Endodermal cell (in vitro differentiated cells): ENCODE data around the gene HSPB1. TPM values are rescaled to one million over a fixed set of nuclear protein-coding genes. Genes with fewer than 3 reads are reported as not detected.
A peak's percentile ranks its signal among the peaks of the same experiment; 100 is the strongest.

Experiments
- DNase-seq: peaks from one replicate; pipeline ENCODE4 v3.0.0-alpha.2; 2017
- H3K27ac ChIP-seq: 2 replicates; pipeline ENCODE4 v1.5.1; 2013; ENCODE audit warnings: mild to moderate bottlenecking, low read depth, low read length, moderate library complexity
- H3K27me3 ChIP-seq: 2 replicates; pipeline ENCODE4 v1.6.1; 2013; ENCODE audit warnings: mild to moderate bottlenecking, low read length, moderate library complexity; ENCODE audit not compliant: insufficient read depth, control insufficient read depth, poor library complexity, severe bottlenecking
- H3K36me3 ChIP-seq: 2 replicates; pipeline ENCODE4 v1.7.0; 2013; ENCODE audit warnings: mild to moderate bottlenecking, low read length, moderate library complexity; ENCODE audit not compliant: control insufficient read depth, insufficient read depth
- H3K4me1 ChIP-seq: one replicate; pipeline ENCODE4 v1.7.0; 2013; ENCODE audit warnings: low read length; ENCODE audit not compliant: control insufficient read depth, insufficient read depth
- H3K4me3 ChIP-seq: 2 replicates; pipeline ENCODE4 v1.5.1; 2013; ENCODE audit warnings: mild to moderate bottlenecking, low read length, moderate library complexity
- H3K9ac ChIP-seq: 2 replicates; pipeline ENCODE4 v1.6.1; 2013; ENCODE audit warnings: mild to moderate bottlenecking, low read length, moderate library complexity; ENCODE audit not compliant: poor library complexity, severe bottlenecking; ENCODE audit errors: extremely low read depth
- H3K9me3 ChIP-seq: 2 replicates; pipeline ENCODE4 v1.6.1; 2013; ENCODE audit warnings: mild to moderate bottlenecking, low read length, moderate library complexity; ENCODE audit not compliant: control insufficient read depth
- H3K27ac Mint-ChIP-seq: 2 replicates; pipeline ENCODE4 v1.8.0; 2020; ENCODE audit warnings: mixed read lengths
- H3K27me3 Mint-ChIP-seq: 2 replicates; pipeline ENCODE4 v1.8.0; 2021; ENCODE audit warnings: mild to moderate bottlenecking, mixed read lengths; ENCODE audit not compliant: insufficient read depth
- H3K36me3 Mint-ChIP-seq: 2 replicates; pipeline ENCODE4 v1.8.0; 2020; ENCODE audit warnings: low read depth, mixed read lengths
- H3K4me1 Mint-ChIP-seq: 2 replicates; pipeline ENCODE4 v1.8.0; 2020; ENCODE audit warnings: mixed read lengths
- H3K4me3 Mint-ChIP-seq: 2 replicates; pipeline ENCODE4 v1.8.0; 2020; ENCODE audit warnings: mild to moderate bottlenecking, moderate library complexity, mixed read lengths
- H3K9me3 Mint-ChIP-seq: 2 replicates; pipeline ENCODE4 v1.8.0; 2020; ENCODE audit warnings: mild to moderate bottlenecking, mixed read lengths
- whole genome bisulfite sequencing, 2 experiments: methylation state at CpG; one replicate each; pipeline versions ENCODE4 v1.1.5 to v1.1.7; 2013; ENCODE audit warnings: missing lambda C conversion rate in 2 of 2, mixed read lengths in 1 of 2; ENCODE audit not compliant: insufficient coverage in 1 of 2, insufficient read length in 1 of 2; 5-methylcytosine and 5-hydroxymethylcytosine counted together
- total RNA-seq, 2 donors: library from RNA; stranded (reverse); fragmentation: NEBNext Ultra II Directional in 1 of 2; extraction: Animal tissue kit (Norgen Biotek cat#: 25700) in 1 of 2; gene quantifications; 2 replicates in 1 of 2; 3 replicates in 1 of 2; pipeline ENCODE4 v1.2.1, GENCODE V29; 2021
- TF ChIP-seq, protein P1 (sequence below): fragments of 200-600 bp; sonication (generic); conservative IDR thresholded peaks from 2 replicates; pipeline ENCODE4 v1.5.0; 2021; ENCODE audit warnings: antibody characterized with exemption, mild to moderate bottlenecking

Gene HSPB1
- total RNA-seq, 2 donors from 2014 or later: 244 to 248 TPM

DNA sequence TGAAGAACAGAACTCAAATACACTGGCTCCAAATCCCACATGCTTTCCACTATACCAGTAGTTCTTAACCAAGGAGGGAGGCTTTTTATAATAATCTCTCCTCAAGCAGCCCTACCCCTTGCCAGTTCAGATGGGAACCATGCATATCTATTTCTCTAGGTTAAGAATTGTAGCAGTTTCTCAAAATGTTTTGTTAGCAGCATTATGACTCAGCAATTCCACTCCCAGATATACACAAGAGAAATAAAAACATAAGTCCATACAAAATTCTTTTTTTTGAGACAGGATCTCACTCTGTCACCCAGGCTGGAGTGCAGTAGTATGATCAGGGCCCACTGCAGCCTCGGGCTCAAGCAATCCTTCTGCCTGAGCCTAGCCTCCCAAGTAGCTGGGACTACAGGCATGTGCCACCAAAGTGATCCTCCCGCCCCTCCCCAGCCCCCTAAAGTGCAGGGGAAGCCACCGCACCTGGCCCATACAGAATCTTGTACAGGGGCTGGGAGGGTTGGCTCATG is 38.2 kb downstream of the HSPB1 start:
- H3K27me3 ChIP-seq: no peaks in the 10 kb centered on the region
- no peak overlapping the region for H3K4me3 Mint-ChIP-seq
- H3K4me3 ChIP-seq: no peak overlapping the region
- H3K4me1 ChIP-seq: peaks cover 3% of the 10 kb centered on the region
- no peak for DNase-seq
- H3K9me3 ChIP-seq: no peaks in the 10 kb centered on the region
- TF ChIP-seq, protein P1, sequence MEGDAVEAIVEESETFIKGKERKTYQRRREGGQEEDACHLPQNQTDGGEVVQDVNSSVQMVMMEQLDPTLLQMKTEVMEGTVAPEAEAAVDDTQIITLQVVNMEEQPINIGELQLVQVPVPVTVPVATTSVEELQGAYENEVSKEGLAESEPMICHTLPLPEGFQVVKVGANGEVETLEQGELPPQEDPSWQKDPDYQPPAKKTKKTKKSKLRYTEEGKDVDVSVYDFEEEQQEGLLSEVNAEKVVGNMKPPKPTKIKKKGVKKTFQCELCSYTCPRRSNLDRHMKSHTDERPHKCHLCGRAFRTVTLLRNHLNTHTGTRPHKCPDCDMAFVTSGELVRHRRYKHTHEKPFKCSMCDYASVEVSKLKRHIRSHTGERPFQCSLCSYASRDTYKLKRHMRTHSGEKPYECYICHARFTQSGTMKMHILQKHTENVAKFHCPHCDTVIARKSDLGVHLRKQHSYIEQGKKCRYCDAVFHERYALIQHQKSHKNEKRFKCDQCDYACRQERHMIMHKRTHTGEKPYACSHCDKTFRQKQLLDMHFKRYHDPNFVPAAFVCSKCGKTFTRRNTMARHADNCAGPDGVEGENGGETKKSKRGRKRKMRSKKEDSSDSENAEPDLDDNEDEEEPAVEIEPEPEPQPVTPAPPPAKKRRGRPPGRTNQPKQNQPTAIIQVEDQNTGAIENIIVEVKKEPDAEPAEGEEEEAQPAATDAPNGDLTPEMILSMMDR: no peak
- no peak overlapping the region for H3K27ac ChIP-seq
- 78 to 100% methylated on average over 1 to 3 of the region's 3 CpGs for WGBS, 2 experiments
- H3K27ac Mint-ChIP-seq: peak overlapping the region; percentile 20
- peaks cover 87% of the 10 kb centered on the region for H3K36me3 ChIP-seq
- no peaks in the 10 kb centered on the region for H3K9me3 Mint-ChIP-seq
- peaks cover 17% of the 10 kb centered on the region for H3K4me1 Mint-ChIP-seq
- no peak overlapping the region for H3K9ac ChIP-seq
- peaks cover 76% of the 10 kb centered on the region for H3K36me3 Mint-ChIP-seq
- H3K27me3 Mint-ChIP-seq: no peaks in the 10 kb centered on the region

DNA sequence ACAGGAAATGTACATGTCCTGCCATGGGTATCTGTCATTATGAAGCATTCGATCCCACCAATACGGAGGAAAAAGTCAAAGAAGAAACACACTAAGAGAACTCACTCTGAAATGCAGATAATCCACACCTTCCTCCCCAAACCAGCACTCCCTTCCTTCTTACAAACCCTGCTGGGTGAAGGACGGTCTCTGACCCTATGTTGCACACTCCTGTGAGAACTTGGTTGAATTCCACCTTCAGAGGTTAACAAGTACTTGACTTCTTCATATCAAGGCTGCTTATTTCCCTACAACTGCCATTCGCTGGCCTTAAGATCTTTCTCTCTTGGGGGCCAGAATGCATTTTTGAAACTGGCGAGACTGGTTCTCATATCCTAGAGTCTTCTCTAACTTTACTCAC is 39.7 kb downstream of the HSPB1 start:
- no peaks in the 10 kb centered on the region for H3K9me3 Mint-ChIP-seq
- WGBS, 2 experiments: 92 to 94% methylated on average over 5 of the region's 5 CpGs
- no peak for DNase-seq
- no peak overlapping the region for H3K4me3 Mint-ChIP-seq
- TF ChIP-seq, protein P1: no peak
- peaks cover 13% of the 10 kb centered on the region for H3K4me1 Mint-ChIP-seq
- no peaks in the 10 kb centered on the region for H3K27me3 ChIP-seq
- H3K4me3 ChIP-seq: no peak overlapping the region
- H3K27ac Mint-ChIP-seq: peak overlapping the region; percentile 14
- H3K27ac ChIP-seq: no peak overlapping the region
- H3K36me3 Mint-ChIP-seq: peaks cover 78% of the 10 kb centered on the region
- H3K9me3 ChIP-seq: no peaks in the 10 kb centered on the region
- H3K4me1 ChIP-seq: peaks cover 3% of the 10 kb centered on the region
- no peak overlapping the region for H3K9ac ChIP-seq
- H3K36me3 ChIP-seq: peaks cover 91% of the 10 kb centered on the region
- H3K27me3 Mint-ChIP-seq: no peaks in the 10 kb centered on the region

DNA sequence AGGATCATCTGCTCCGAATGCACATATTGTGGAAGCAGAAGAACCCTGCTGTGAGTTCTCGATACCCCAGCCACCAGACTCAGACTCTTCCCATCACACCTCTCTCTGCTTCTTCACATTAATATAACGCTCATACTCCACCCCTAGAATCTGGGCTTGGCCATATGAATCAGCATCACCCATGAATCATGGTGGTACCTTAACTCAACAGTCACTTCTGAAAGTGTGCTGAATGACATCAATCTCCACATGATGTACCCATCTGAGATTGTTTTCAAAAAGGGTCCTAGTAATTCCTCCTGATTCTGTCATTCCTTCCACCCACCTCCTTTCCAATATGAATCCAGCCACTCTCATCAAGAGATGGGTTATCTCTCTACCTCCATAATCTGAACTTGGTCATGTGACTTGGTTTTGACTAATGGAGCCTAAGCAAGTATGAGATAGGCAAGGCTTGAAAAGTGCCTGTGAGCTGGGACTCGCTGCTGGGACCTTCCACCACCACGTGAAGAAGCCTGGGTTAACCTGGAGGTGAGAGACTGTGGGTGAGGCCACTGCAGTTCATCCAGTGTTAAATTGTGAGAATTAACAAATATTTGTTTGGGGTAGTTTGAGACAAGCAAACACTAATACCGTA is 40.9 kb downstream of the HSPB1 start:
- Histone ChIP-seq H3K27ac (no peak overlapping the region), H3K36me3 (peaks cover 91% of the 10 kb centered on the region), H3K4me3 (no peak overlapping the region), H3K27me3 (no peaks in the 10 kb centered on the region), H3K4me1 (peaks cover under 1% of the 10 kb centered on the region), H3K9me3 (no peaks in the 10 kb centered on the region), H3K9ac (no peak overlapping the region)
- no peak for DNase-seq
- TF ChIP-seq, protein P1: no peak
- no peak overlapping the region for H3K27ac Mint-ChIP-seq
- peaks cover 79% of the 10 kb centered on the region for H3K36me3 Mint-ChIP-seq
- H3K4me1 Mint-ChIP-seq: peaks cover 9% of the 10 kb centered on the region
- no peak overlapping the region for H3K4me3 Mint-ChIP-seq
- no peaks in the 10 kb centered on the region for H3K27me3 Mint-ChIP-seq
- WGBS, 2 experiments: 83 to 86% methylated on average over 5 to 6 of the region's 6 CpGs
- H3K9me3 Mint-ChIP-seq: no peaks in the 10 kb centered on the region
